Right cardiac atrium (tissue), 5 donors: Measurements from ENCODE around the gene LSM14A. TPM values are rescaled to one million over a fixed set of nuclear protein-coding genes. Genes with fewer than 3 reads are reported as not detected.
"Not testable (repeated sequence)": the region's sequence is repeated elsewhere in the genome, so short reads cannot be mapped to it uniquely, and the experiment has no call there.

Experiments
- ATAC-seq, 2 donors: fragments of 200-7000 bp; cut with Tn5 transposase; one replicate each; pipeline versions ENCODE4 v1.8.0 to v1.9.1; 2020; ENCODE audit warnings: moderate library complexity in 2 of 2, mild to moderate bottlenecking in 1 of 2
- DNase-seq, 3 donors: peaks; one replicate each; pipeline ENCODE4 v3.0.0-alpha.2; 2020
- H3K27ac ChIP-seq: one replicate; pipeline ENCODE4 v1.5.1; 2013; ENCODE audit warnings: mild to moderate bottlenecking, low read length, control low read depth, moderate library complexity
- H3K27me3 ChIP-seq: one replicate; pipeline ENCODE4 v1.6.1; 2013; ENCODE audit not compliant: control insufficient read depth, insufficient read depth
- H3K4me1 ChIP-seq: one replicate; pipeline ENCODE4 v1.6.1; 2013; ENCODE audit warnings: low read length; ENCODE audit not compliant: control insufficient read depth, insufficient read depth
- H3K4me3 ChIP-seq: one replicate; pipeline ENCODE4 v1.5.1; 2013; ENCODE audit warnings: low read length, control low read depth
- H3K9me3 ChIP-seq: one replicate; pipeline ENCODE4 v1.6.1; 2013; ENCODE audit warnings: low read length; ENCODE audit not compliant: control insufficient read depth
- WGBS: extraction: QIAGEN DNeasy Blood & Tissue Kit; methylation state at CpG from one replicate; pipeline ENCODE4 v1.1.7; 2013; 5-methylcytosine and 5-hydroxymethylcytosine counted together
- intact Hi-C, 4 donors: fragments of 100-400 bp; cut with DNase I; formaldehyde crosslinking; loops; one replicate each; pipeline versions ENCODE4 v1.11.0 to v1.14.0; 2022 to 2023
- polyA plus RNA-seq: library from polyadenylated mRNA; stranded (reverse); fragments of 200-250 nt; gene quantifications from one replicate; pipeline ENCODE4 v1.2.3, GENCODE V29; 2013
- total RNA-seq, 4 donors: library from RNA; stranded (reverse); fragmentation: NEBNext Ultra II Directional; extraction: Animal tissue kit (Norgen Biotek cat#: 25700); gene quantifications; one replicate each; pipeline ENCODE4 v1.2.1, GENCODE V29; 2021
- donor health status: healthy with polysubstance abuse.
- donor health status: DM: no; HTN: yes; CAD: no.
- donor health status: DM: no; HTN: no; CAD: no.
- donor health status: DM: no; HTN: yes; CAD: no; lungs with severe emphysema.
- donor health status: DM: yes; HTN: yes; CAD: no.

Gene LSM14A
- total and polyA plus RNA-seq, 5 donors, result 50.7 to 91.4 (median 78.2) TPM

- peaks cover 2% of the 10 kb centered on the region for H3K4me1 ChIP-seq
- DNase-seq (no peak), ATAC-seq (no peak)
- no peaks in the 10 kb centered on the region for H3K27me3 ChIP-seq
- H3K4me3 ChIP-seq, result no peak overlapping the region
- WGBS, result 67% methylated on average over 3 of the region's 3 CpGs
- H3K27ac ChIP-seq, result no peak overlapping the region
- intact Hi-C loops, result no loop called here
- H3K9me3 ChIP-seq, result no peaks in the 10 kb centered on the region
Measured at GRCh38 chr19:34191355-34191962, 19.2 kb downstream of the LSM14A start.

- intact Hi-C loops, result no loop called here
- 81% methylated on average over 2 of the region's 2 CpGs for WGBS
- Histone ChIP-seq H3K27ac (no peak overlapping the region), H3K4me3 (no peak overlapping the region), H3K4me1 (peaks cover 2% of the 10 kb centered on the region), H3K9me3 (no peaks in the 10 kb centered on the region), H3K27me3 (no peaks in the 10 kb centered on the region)
- DNase-seq (no peak), ATAC-seq (no peak)
Measured at GRCh38 chr19:34193439-34193838, 21.1 kb downstream of the LSM14A start.

GRCh38 chr19:34193876-34194275 lies 21.6 kb downstream of the LSM14A start:
- Histone ChIP-seq H3K27ac (no peak overlapping the region), H3K9me3 (no peaks in the 10 kb centered on the region), H3K4me3 (no peak overlapping the region), H3K27me3 (no peaks in the 10 kb centered on the region), H3K4me1 (peaks cover 2% of the 10 kb centered on the region)
- ATAC-seq (no peak), DNase-seq (no peak)
- WGBS, result 73% methylated on average over 4 of the region's 4 CpGs
- intact Hi-C loops, result no loop called here

- DNase-seq, result no peak
- Histone ChIP-seq H3K27ac (no peak overlapping the region), H3K4me3 (no peak overlapping the region), H3K4me1 (no peaks in the 10 kb centered on the region), H3K27me3 (no peaks in the 10 kb centered on the region), H3K9me3 (no peaks in the 10 kb centered on the region)
- intact Hi-C loops, result no loop called here
- 95% methylated on average over 6 of the region's 6 CpGs for WGBS
- no peak for ATAC-seq
Measured at GRCh38 chr19:34201133-34201532, 28.8 kb downstream of the LSM14A start.

- H3K9me3 ChIP-seq, H3K4me3 ChIP-seq, H3K4me1 ChIP-seq, H3K27me3 ChIP-seq, ATAC-seq, H3K27ac ChIP-seq, DNase-seq, intact Hi-C loops: not testable (repeated sequence)
- 96% methylated on average over 7 of the region's 7 CpGs for WGBS
Measured at GRCh38 chr19:34205324-34205723, 33.0 kb downstream of the LSM14A start.

- no peaks in the 10 kb centered on the region for H3K9me3 ChIP-seq
- H3K4me3 ChIP-seq, result no peak overlapping the region
- no peak for ATAC-seq
- 100% methylated on average over 1 of the region's 1 CpG for WGBS
- DNase-seq, result no peak
- H3K27ac ChIP-seq, result no peak overlapping the region
- H3K27me3 ChIP-seq, result no peaks in the 10 kb centered on the region
- H3K4me1 ChIP-seq, result no peaks in the 10 kb centered on the region
- intact Hi-C loops, result no loop called here
Measured at GRCh38 chr19:34208291-34208884, 36.1 kb downstream of the LSM14A start.

GRCh38 chr19:34209726-34210125 lies 37.4 kb downstream of the LSM14A start:
- Histone ChIP-seq H3K4me3 (no peak overlapping the region), H3K27me3 (no peaks in the 10 kb centered on the region), H3K9me3 (no peaks in the 10 kb centered on the region), H3K4me1 (no peaks in the 10 kb centered on the region), H3K27ac (no peak overlapping the region)
- DNase-seq (no peak), ATAC-seq (no peak)
- intact Hi-C loops, result no loop called here
- 91% methylated on average over 4 of the region's 4 CpGs for WGBS

GRCh38 chr19:34213283-34213682 lies 41.0 kb downstream of the LSM14A start:
- intact Hi-C loops, result no loop called here
- DNase-seq (no peak), ATAC-seq (no peak)
- Histone ChIP-seq H3K4me3 (no peak overlapping the region), H3K27ac (no peak overlapping the region), H3K27me3 (no peaks in the 10 kb centered on the region), H3K4me1 (no peaks in the 10 kb centered on the region), H3K9me3 (no peaks in the 10 kb centered on the region)
- WGBS, result 88% methylated on average over 2 of the region's 2 CpGs

- no peaks in the 10 kb centered on the region for H3K9me3 ChIP-seq
- H3K4me1 ChIP-seq, result no peaks in the 10 kb centered on the region
- H3K27ac ChIP-seq, result no peak overlapping the region
- no peaks in the 10 kb centered on the region for H3K27me3 ChIP-seq
- intact Hi-C loops, result no loop called here
- H3K4me3 ChIP-seq, result no peak overlapping the region
- no peak for ATAC-seq
- DNase-seq, result no peak
- 99% methylated on average over 4 of the region's 4 CpGs for WGBS
Measured at GRCh38 chr19:34214040-34214439, 41.7 kb downstream of the LSM14A start.

GRCh38 chr19:34215006-34215665 lies 42.8 kb downstream of the LSM14A start:
- intact Hi-C loops, result no loop called here
- DNase-seq (no peak), ATAC-seq (no peak)
- Histone ChIP-seq H3K27me3 (no peaks in the 10 kb centered on the region), H3K9me3 (no peaks in the 10 kb centered on the region), H3K4me3 (no peak overlapping the region), H3K27ac (no peak overlapping the region), H3K4me1 (no peaks in the 10 kb centered on the region)
- 94% methylated on average over 3 of the region's 3 CpGs for WGBS

GRCh38 chr19:34215666-34216038 lies 43.3 kb downstream of the LSM14A start:
- DNase-seq (no peak), ATAC-seq (no peak)
- H3K4me1 ChIP-seq, result no peaks in the 10 kb centered on the region
- intact Hi-C loops, result no loop called here
- WGBS, result 98% methylated on average over 3 of the region's 3 CpGs
- H3K9me3 ChIP-seq, result no peaks in the 10 kb centered on the region
- no peak overlapping the region for H3K4me3 ChIP-seq
- H3K27me3 ChIP-seq, result no peaks in the 10 kb centered on the region
- no peak overlapping the region for H3K27ac ChIP-seq
